HUES48 (cell line): ENCODE results near the gene RPE65.
A peak's percentile ranks its signal among the peaks of the same experiment; 100 is the strongest.
"Not testable (repeated sequence)": the region's sequence is repeated elsewhere in the genome, so short reads cannot be mapped to it uniquely, and the experiment has no call there.

Source experiments
- H3K27ac ChIP-seq: one replicate; pipeline ENCODE4 v1.7.0; 2013; ENCODE audit warnings: low read depth, low read length, inconsistent platforms
- H3K27me3 ChIP-seq: 2 replicates; pipeline ENCODE4 v1.6.1; 2013; ENCODE audit warnings: mild to moderate bottlenecking, low read length; ENCODE audit not compliant: control insufficient read depth, insufficient read depth
- H3K36me3 ChIP-seq: 2 replicates; pipeline ENCODE4 v1.6.1; 2013; ENCODE audit warnings: low read length; ENCODE audit not compliant: control insufficient read depth, insufficient read depth
- H3K4me1 ChIP-seq: 2 replicates; pipeline ENCODE4 v1.6.1; 2013; ENCODE audit warnings: mild to moderate bottlenecking, low read length; ENCODE audit not compliant: control insufficient read depth, insufficient read depth
- H3K4me3 ChIP-seq: 2 replicates; pipeline ENCODE4 v1.5.1; 2013; ENCODE audit warnings: mild to moderate bottlenecking, low read depth, low read length
- H3K9ac ChIP-seq: 2 replicates; pipeline ENCODE4 v1.6.1; 2013; ENCODE audit warnings: mild to moderate bottlenecking, low read depth, low read length, moderate library complexity
- H3K9me3 ChIP-seq: 2 replicates; pipeline ENCODE4 v1.6.1; 2013; ENCODE audit warnings: low read length; ENCODE audit not compliant: control insufficient read depth, insufficient read depth

Gene RPE65

DNA sequence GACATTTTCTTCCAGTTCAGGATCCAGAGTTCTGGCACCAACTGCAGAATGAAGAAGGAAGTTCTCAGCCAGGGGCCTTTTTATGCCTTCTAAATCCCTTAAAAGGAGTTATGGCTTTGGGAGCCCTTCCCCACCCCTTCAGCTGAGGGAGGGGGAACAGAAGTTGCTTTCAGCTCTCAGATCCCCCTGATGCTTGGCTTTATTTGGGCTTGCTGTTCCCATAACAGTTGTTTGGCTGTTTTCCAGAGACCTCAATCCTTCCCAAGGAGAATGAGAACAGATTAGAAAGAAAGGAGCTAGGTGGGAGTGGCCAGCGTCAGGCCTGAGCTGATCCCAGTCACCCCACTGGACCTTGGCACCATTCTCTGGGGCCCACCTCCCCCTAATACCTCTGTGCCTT lies at the start of gene RPE65:
RPE65 (minus strand) TSS at position 54 of the 400 bp plus-strand sequence; CDS start at position 5, 49 bp downstream.
- Histone ChIP-seq H3K27me3 (no peaks in the 10 kb centered on the region), H3K4me1 (no peaks in the 10 kb centered on the region), H3K9ac (no peak within 1 kb of the TSS), H3K36me3 (no peaks in the 10 kb centered on the region), H3K9me3 (no peaks in the 10 kb centered on the region), H3K4me3 (no peak within 1 kb of the TSS), H3K27ac (no peak within 1 kb of the TSS)

GRCh38 chr1:68497358-68497698 lies 47.6 kb upstream of the RPE65 start:
- Histone ChIP-seq H3K4me1 (peaks cover 12% of the 10 kb centered on the region; the same call in 1 of the 2 replicates), H3K27ac (peak overlapping the region; percentile 50), H3K9me3 (no peaks in the 10 kb centered on the region)

DNA sequence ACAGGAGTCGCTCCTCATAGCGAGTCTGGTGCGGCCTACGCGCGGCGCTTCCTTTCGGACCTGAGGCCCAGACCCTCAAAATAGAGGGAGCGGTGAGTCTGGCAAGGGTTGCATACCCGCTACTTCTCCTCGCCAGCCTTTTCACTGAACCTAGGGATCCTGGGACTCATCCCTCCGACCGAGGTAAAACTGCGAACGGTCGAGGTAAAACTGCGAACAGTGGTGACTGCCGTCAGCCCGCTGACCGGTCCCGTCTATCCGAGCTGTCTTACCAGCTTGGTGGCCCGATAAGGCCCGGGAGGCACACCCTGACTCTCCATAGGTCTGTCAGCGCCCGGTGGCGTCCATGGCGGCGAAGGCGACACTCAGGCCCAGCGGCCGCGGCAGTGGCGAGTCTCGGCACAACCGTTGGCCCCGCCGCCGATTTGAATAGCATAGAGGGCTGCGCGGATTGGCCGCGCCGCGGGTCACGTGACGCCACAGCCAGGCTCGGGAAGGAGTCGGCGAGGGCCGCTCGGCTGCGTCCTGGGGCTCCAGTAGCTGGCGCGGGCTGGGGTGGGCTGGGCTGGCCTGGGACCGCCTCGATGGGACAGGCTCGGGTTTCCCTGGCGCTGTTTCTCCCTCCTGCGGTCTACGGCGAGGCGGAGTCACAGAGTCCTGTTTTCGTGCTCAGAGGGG lies 47.1 kb upstream of the RPE65 start, which contains the start of gene DEPDC1:
DEPDC1 (minus strand) TSS at position 403 of the 678 bp plus-strand sequence; CDS start at position 320, 83 bp downstream.
- Histone ChIP-seq H3K4me3 (peak within 1 kb of the TSS; percentile 92), H3K27ac (peak within 1 kb of the TSS; percentile 90), H3K9ac (peak within 1 kb of the TSS; percentile 89), H3K36me3 (peaks cover 24% of the 10 kb centered on the region), H3K4me1 (peaks cover 12% of the 10 kb centered on the region; the same call in 1 of the 2 replicates), H3K27me3 (no peaks in the 10 kb centered on the region), H3K9me3 (no peaks in the 10 kb centered on the region)

More at GRCh38 chr1:68497358-68497698, 47.6 kb upstream of the RPE65 start:
- Histone ChIP-seq H3K27me3 (no peaks in the 10 kb centered on the region), H3K4me3 (peak overlapping the region; percentile 92), H3K36me3 (peaks cover 20% of the 10 kb centered on the region), H3K9ac (no peak overlapping the region; the same call in 1 of the 2 replicates)

DNA sequence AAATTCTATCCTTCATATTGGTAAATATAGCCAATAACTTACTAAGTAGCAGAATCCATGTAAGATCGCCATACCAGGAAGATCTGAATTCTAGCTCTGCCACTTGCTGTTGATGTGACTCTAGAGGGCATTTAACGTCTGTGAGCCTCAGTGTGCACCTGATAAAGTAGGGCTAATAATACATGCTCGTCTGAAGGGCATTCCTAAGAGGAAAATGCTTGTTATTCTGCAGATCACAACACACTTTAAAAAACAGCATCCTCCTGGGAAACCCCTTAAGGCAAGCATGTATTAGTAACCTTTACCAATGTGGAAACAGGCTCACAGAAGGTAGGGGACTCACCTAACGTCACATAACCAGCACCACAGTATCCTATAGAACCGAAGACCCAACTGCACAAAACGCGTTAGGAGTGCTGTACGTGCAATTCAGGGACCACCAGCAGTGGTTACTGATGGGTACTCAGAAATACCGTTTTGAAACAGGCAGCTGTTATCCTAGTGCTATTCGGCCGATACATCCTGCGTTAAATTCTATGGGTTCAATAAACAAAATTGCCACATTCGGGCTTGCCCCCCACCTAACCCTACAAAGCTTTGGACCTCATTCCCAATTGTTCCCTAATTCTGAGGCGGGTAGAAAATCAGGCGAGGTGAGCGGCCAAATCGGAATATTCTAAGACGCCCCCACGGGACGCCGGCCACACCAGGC lies 46.4 kb upstream of the RPE65 start:
- H3K9me3 ChIP-seq, result no peaks in the 10 kb centered on the region
- peak overlapping the region; percentile 92 for H3K4me3 ChIP-seq
- H3K27me3 ChIP-seq, result no peaks in the 10 kb centered on the region
- H3K36me3 ChIP-seq, result peaks cover 30% of the 10 kb centered on the region
- H3K4me1 ChIP-seq, result peaks cover 12% of the 10 kb centered on the region; the same call in 1 of the 2 replicates
- H3K9ac ChIP-seq, result peak overlapping the region; percentile 89
- peak overlapping the region; percentile 90 for H3K27ac ChIP-seq

GRCh38 chr1:68495532-68495931 lies 45.8 kb upstream of the RPE65 start:
- no peak overlapping the region for H3K9ac ChIP-seq
- H3K27me3 ChIP-seq, result no peaks in the 10 kb centered on the region
- H3K36me3 ChIP-seq, result peaks cover 36% of the 10 kb centered on the region
- peaks cover 12% of the 10 kb centered on the region; the same call in 1 of the 2 replicates for H3K4me1 ChIP-seq
- H3K4me3 ChIP-seq, result peak overlapping the region; percentile 92
- H3K27ac ChIP-seq, result no peak overlapping the region
- no peaks in the 10 kb centered on the region for H3K9me3 ChIP-seq

DNA sequence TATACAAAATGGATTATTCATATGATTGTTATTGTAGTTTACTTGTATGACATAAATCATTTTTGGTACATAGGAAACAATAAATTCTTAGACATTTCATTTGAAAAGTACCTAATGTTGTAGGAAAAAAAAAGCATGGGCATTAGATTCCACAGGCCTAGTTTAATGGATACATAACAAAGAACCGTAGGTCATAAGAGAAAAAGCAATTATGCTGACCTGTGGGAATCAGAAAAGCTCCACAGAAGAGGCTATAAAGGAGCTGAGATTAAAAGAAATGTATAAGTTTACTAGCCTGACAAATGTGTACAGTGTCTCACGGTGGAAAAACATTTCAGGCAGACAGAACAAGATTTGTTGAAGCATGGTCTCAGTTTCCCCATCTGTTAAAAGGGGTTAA lies 43.4 kb upstream of the RPE65 start:
- Histone ChIP-seq H3K9ac (no peak overlapping the region), H3K9me3 (no peaks in the 10 kb centered on the region), H3K27ac (no peak overlapping the region), H3K4me3 (no peak overlapping the region), H3K27me3 (no peaks in the 10 kb centered on the region), H3K4me1 (peaks cover 12% of the 10 kb centered on the region; the same call in 1 of the 2 replicates), H3K36me3 (peaks cover 59% of the 10 kb centered on the region)

DNA sequence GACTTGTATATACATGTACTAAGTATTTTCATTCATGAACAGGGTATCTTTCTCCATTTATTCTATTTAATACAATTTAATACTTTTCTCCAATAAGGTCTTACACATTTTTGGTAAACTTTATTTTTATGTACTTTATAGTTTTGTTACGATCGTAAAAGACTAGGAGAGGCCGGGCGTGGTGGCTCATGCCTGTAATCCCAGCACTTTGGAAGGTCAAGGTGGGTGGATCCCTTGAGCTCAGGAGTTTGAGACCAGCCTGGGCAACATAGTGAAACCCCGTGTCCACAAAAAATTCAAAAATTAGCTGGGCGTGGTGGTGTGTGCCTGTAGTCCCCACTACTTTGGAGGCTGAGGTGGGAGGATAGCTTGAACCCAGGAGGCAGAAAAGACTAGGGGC lies 42.5 kb upstream of the RPE65 start:
- peaks cover 68% of the 10 kb centered on the region for H3K36me3 ChIP-seq
- H3K9ac ChIP-seq, H3K4me1 ChIP-seq, H3K4me3 ChIP-seq, H3K9me3 ChIP-seq, H3K27me3 ChIP-seq, H3K27ac ChIP-seq: not testable (repeated sequence)

GRCh38 chr1:68490046-68490651 lies 40.4 kb upstream of the RPE65 start:
- H3K27me3 ChIP-seq, result no peaks in the 10 kb centered on the region
- 0 out of 2 replicates have a peak, but pooled peaks cover under 1% of the 10 kb centered on the region for H3K4me1 ChIP-seq
- no peak overlapping the region for H3K4me3 ChIP-seq
- H3K9me3 ChIP-seq, result no peaks in the 10 kb centered on the region
- H3K36me3 ChIP-seq, result peaks cover 89% of the 10 kb centered on the region
- H3K27ac ChIP-seq, result no peak overlapping the region
- H3K9ac ChIP-seq, result no peak overlapping the region

GRCh38 chr1:68485431-68486022 lies 35.8 kb upstream of the RPE65 start:
- no peak overlapping the region for H3K9ac ChIP-seq
- H3K36me3 ChIP-seq, result peaks cover 100% of the 10 kb centered on the region
- H3K9me3 ChIP-seq, result no peaks in the 10 kb centered on the region
- H3K4me3 ChIP-seq, result no peak overlapping the region
- H3K27me3 ChIP-seq, result no peaks in the 10 kb centered on the region
- no peak overlapping the region for H3K27ac ChIP-seq
- no peaks in the 10 kb centered on the region for H3K4me1 ChIP-seq

DNA sequence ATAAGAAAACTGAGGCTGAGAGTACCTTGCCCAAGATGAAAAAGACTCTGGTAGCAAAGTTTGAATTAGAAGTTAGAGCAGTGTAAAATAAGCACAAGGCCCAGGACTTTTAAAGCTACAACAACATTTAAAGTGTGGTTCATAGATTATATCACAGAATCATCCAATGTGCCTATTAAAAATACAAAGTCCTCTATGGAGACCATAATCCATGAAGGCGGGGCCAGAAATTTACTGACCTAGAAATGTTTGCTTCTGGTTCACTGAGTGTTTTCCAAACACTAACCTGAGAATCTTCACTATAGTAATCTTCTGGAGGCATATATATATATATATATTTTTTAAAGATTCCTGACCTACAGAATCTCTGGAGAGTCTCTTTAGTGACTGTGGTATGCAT lies 34.9 kb upstream of the RPE65 start:
- Histone ChIP-seq H3K9ac (no peak overlapping the region), H3K9me3 (no peaks in the 10 kb centered on the region), H3K4me3 (no peak overlapping the region), H3K36me3 (peaks cover 100% of the 10 kb centered on the region), H3K4me1 (no peaks in the 10 kb centered on the region), H3K27ac (no peak overlapping the region), H3K27me3 (no peaks in the 10 kb centered on the region)
